Measurements from ENCODE around the gene ZNF41. TPM values are rescaled to one million over a fixed set of nuclear protein-coding genes. Genes with fewer than 3 reads are reported as not detected.

ZNF41 gene
- polyA plus RNA-seq, 1 of the 3 experiments (the other 2 are of a cell fraction): 2.7 TPM

DNA sequence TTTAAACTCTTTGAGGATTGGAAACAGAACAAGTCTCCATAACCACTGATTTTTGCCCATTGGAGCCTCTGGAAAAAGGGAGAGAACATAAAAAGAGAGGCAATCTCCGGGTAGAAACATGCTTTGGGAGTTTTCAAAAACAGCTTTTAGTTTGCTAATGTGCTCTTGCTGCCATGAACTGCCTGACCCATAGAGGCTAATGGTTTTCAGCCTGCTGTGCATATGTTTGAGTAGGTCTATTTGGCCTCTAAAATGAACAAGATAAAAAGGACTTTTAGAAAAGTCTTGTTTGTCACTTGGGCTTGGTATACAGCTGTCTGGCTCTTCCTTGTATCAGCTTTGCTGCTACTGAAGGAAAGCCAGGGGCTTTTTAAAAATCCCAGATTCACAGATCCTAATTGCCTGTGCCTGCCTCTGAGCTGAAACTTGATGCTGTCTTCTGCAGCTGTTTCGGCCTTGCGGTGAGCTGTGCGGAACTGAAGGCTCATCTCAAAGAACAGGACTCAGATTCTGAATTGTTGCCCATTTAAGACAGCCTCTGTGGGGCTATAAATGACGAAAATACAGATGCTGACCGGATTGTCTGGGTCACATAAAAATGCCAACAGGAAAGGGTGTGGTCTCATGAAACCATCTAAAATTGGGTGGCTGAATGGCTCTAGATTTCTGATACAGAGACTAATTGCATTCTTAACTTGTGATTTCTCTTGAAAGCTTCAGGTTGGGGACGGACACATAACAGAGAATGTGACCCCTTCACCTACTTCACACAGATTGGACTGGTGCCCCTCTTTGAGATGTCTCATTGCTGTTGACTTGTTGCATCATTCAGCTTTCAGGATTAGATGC, 18.4 kb upstream of the ZNF41 start:
- H3K4me1 ChIP-seq (ENCODE audit: control insufficient read depth in 1 of 2, insufficient read depth in 2 of 2, low read depth in 1 of 2, low read length in 1 of 2): peaks cover 0 to 3% of the 10 kb centered on the region in 2 experiments; a peak in 1 of 4 replicates
- POLR2A ChIA-PET: interaction anchor here (0.8 kb wide), 1 partner anchor 22 kb away, joined by 4 read pairs; no protein-coding TSS in a partner anchor
- no peaks in the 10 kb centered on the region for H3F3A ChIP-seq (replicated peaks; ENCODE audit: insufficient read depth)
- H3K9ac ChIP-seq: no peak overlapping the region
- H3K9me3 ChIP-seq: no peaks in the 10 kb centered on the region
- H3K27ac ChIP-seq (ENCODE audit: low read depth in 2 of 2, low read length in 1 of 2): 0 out of 4 replicates have a peak overlapping the region, but pooled peaks of 1 of the 2 experiments have one; percentile 17
- H3K79me2 ChIP-seq (ENCODE audit: insufficient read depth): no peaks in the 10 kb centered on the region
- no peaks in the 10 kb centered on the region for H3K36me3 ChIP-seq (replicated peaks in 1 of 2; ENCODE audit: control insufficient read depth in 1 of 2, insufficient read depth in 2 of 2, low read length in 1 of 2)
- DNase-seq: no peak
- CTCF ChIA-PET: interaction anchor here (0.8 to 8.3 kb wide), 5 partner anchors 10 to 143 kb away, joined by 3 to 107 read pairs (median 3); no protein-coding TSS in a partner anchor
- no peaks in the 10 kb centered on the region for H3K9me2 ChIP-seq
- no peaks in the 10 kb centered on the region for H3K27me3 ChIP-seq (ENCODE audit: insufficient read depth)
- TF ChIP-seq NRF1 (IDR thresholded peaks at IDR 0.05; ENCODE audit: low read depth, low read length) (no peak), RFX5 (IDR thresholded peaks at IDR 0.05; ENCODE audit: low read length) (no peak), SMC3 (IDR thresholded peaks at IDR 0.05; ENCODE audit: low read depth, low read length) (no peak), JUND (IDR thresholded peaks at IDR 0.05) (no peak), FOSL2 (IDR thresholded peaks at IDR 0.05; ENCODE audit: borderline replicate concordance, low read depth) (no peak), FOXJ3 (CRISPR knock-in tag; IDR thresholded peaks at IDR 0.05) (no peak), TCF12 (IDR thresholded peaks at IDR 0.05) (no peak), TEAD4 (IDR thresholded peaks at IDR 0.05; ENCODE audit: borderline replicate concordance, insufficient read depth) (no peak), FOXM1 (IDR thresholded peaks at IDR 0.05; ENCODE audit: low read depth) (no peak), SIN3A (IDR thresholded peaks at IDR 0.05; ENCODE audit: borderline replicate concordance, low read depth, low read length) (no peak), RAD21 (IDR thresholded peaks at IDR 0.05; ENCODE audit: low read length) (no peak), GABPA (IDR thresholded peaks at IDR 0.05; ENCODE audit: low read depth) (no peak)
- TF ChIP-seq, protein P1, sequence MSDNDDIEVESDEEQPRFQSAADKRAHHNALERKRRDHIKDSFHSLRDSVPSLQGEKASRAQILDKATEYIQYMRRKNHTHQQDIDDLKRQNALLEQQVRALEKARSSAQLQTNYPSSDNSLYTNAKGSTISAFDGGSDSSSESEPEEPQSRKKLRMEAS (IDR thresholded peaks at IDR 0.05; ENCODE audit: low read depth): no peak
- TF ChIP-seq, protein P2, sequence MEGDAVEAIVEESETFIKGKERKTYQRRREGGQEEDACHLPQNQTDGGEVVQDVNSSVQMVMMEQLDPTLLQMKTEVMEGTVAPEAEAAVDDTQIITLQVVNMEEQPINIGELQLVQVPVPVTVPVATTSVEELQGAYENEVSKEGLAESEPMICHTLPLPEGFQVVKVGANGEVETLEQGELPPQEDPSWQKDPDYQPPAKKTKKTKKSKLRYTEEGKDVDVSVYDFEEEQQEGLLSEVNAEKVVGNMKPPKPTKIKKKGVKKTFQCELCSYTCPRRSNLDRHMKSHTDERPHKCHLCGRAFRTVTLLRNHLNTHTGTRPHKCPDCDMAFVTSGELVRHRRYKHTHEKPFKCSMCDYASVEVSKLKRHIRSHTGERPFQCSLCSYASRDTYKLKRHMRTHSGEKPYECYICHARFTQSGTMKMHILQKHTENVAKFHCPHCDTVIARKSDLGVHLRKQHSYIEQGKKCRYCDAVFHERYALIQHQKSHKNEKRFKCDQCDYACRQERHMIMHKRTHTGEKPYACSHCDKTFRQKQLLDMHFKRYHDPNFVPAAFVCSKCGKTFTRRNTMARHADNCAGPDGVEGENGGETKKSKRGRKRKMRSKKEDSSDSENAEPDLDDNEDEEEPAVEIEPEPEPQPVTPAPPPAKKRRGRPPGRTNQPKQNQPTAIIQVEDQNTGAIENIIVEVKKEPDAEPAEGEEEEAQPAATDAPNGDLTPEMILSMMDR (IDR thresholded peaks at IDR 0.05): no peak
- TF ChIP-seq, protein P3, sequence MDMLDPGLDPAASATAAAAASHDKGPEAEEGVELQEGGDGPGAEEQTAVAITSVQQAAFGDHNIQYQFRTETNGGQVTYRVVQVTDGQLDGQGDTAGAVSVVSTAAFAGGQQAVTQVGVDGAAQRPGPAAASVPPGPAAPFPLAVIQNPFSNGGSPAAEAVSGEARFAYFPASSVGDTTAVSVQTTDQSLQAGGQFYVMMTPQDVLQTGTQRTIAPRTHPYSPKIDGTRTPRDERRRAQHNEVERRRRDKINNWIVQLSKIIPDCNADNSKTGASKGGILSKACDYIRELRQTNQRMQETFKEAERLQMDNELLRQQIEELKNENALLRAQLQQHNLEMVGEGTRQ (IDR thresholded peaks at IDR 0.05; ENCODE audit: borderline replicate concordance, low read depth, low read length): no peak
- TF ChIP-seq, protein P4, sequence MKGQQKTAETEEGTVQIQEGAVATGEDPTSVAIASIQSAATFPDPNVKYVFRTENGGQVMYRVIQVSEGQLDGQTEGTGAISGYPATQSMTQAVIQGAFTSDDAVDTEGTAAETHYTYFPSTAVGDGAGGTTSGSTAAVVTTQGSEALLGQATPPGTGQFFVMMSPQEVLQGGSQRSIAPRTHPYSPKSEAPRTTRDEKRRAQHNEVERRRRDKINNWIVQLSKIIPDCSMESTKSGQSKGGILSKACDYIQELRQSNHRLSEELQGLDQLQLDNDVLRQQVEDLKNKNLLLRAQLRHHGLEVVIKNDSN (IDR thresholded peaks at IDR 0.05; ENCODE audit: borderline replicate concordance, low read depth): no peak
- TF ChIP-seq, protein P5, sequence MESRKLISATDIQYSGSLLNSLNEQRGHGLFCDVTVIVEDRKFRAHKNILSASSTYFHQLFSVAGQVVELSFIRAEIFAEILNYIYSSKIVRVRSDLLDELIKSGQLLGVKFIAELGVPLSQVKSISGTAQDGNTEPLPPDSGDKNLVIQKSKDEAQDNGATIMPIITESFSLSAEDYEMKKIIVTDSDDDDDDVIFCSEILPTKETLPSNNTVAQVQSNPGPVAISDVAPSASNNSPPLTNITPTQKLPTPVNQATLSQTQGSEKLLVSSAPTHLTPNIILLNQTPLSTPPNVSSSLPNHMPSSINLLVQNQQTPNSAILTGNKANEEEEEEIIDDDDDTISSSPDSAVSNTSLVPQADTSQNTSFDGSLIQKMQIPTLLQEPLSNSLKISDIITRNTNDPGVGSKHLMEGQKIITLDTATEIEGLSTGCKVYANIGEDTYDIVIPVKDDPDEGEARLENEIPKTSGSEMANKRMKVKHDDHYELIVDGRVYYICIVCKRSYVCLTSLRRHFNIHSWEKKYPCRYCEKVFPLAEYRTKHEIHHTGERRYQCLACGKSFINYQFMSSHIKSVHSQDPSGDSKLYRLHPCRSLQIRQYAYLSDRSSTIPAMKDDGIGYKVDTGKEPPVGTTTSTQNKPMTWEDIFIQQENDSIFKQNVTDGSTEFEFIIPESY (IDR thresholded peaks at IDR 0.05; ENCODE audit: borderline replicate concordance, low read depth): no peak
- no peak overlapping the region for H3K4me2 ChIP-seq
- WGBS (ENCODE audit: low lambda C conversion rate): 17% methylated on average over 7 of the region's 7 CpGs
- H4K20me1 ChIP-seq (ENCODE audit: insufficient read depth): no peaks in the 10 kb centered on the region
- H2AFZ ChIP-seq (ENCODE audit: low read depth): no peak overlapping the region
- H3K4me3 ChIP-seq (ENCODE audit: low read depth in 2 of 2, low read length in 1 of 2): no peak overlapping the region
